Brain microvascular endothelial cell (primary cell): ENCODE measurements around the gene ABCG1.

Experiments used
- DNase-seq: peaks from one replicate; pipeline ENCODE4 v3.0.0-alpha.2; 2020
- H3K27ac ChIP-seq: fragments of 250-450 bp; sonication (Bioruptor Pico); 2 replicates; pipeline ENCODE4 v1.5.1; 2020; ENCODE audit warnings: mild to moderate bottlenecking, moderate library complexity
- H3K27me3 ChIP-seq: fragments of 250-450 bp; sonication (Bioruptor Pico); replicated peaks from 2 replicates; pipeline ENCODE4 v1.5.1; 2020; ENCODE audit warnings: mild to moderate bottlenecking
- H3K36me3 ChIP-seq: fragments of 250-450 bp; sonication (Bioruptor Pico); replicated peaks from 2 replicates; pipeline ENCODE4 v1.5.1; 2020; ENCODE audit warnings: mild to moderate bottlenecking
- H3K4me3 ChIP-seq: 2 replicates; pipeline ENCODE4 v1.5.1; 2011; ENCODE audit warnings: low read depth, mild to moderate bottlenecking, control low read depth, low read length, moderate library complexity
- in situ Hi-C: cut with HindIII; loops from 2 replicates; pipeline ENCODE4 v1.10.0; 2017; ENCODE audit warnings: low sequenced_read_pairs, low pct_ligation_motif_present
- TF ChIP-seq, protein P1 (sequence below): IDR thresholded peaks from 2 replicates; pipeline ENCODE4 v1.5.1; 2011; ENCODE audit warnings: low read depth, mild to moderate bottlenecking, moderate library complexity, low read length, control low read depth, inconsistent platforms; ENCODE audit errors: missing control alignments

Gene ABCG1

DNA sequence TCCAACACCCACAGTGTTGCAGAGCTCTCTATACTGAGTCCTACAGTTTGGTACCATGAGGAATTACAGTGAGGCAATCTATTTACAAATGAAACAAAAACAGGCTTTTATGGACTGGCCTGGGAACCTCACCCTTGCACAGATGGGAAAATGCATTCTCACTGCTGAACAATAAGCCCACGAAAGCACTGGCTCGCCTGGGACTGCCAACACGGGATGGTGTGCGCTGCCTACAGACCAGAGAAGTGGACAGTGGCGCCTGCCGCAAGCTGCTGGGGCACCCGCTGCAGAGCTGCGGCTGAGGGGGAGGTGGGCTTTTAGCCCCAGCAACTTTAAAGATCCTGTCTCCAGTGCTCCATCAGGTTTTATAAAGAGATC is 28.5 kb upstream of the ABCG1 start:
- Histone ChIP-seq H3K27me3 (no peaks in the 10 kb centered on the region), H3K27ac (no peak overlapping the region), H3K36me3 (no peaks in the 10 kb centered on the region), H3K4me3 (no peak overlapping the region)
- in situ Hi-C loops: no loop called here
- TF ChIP-seq, protein P1, sequence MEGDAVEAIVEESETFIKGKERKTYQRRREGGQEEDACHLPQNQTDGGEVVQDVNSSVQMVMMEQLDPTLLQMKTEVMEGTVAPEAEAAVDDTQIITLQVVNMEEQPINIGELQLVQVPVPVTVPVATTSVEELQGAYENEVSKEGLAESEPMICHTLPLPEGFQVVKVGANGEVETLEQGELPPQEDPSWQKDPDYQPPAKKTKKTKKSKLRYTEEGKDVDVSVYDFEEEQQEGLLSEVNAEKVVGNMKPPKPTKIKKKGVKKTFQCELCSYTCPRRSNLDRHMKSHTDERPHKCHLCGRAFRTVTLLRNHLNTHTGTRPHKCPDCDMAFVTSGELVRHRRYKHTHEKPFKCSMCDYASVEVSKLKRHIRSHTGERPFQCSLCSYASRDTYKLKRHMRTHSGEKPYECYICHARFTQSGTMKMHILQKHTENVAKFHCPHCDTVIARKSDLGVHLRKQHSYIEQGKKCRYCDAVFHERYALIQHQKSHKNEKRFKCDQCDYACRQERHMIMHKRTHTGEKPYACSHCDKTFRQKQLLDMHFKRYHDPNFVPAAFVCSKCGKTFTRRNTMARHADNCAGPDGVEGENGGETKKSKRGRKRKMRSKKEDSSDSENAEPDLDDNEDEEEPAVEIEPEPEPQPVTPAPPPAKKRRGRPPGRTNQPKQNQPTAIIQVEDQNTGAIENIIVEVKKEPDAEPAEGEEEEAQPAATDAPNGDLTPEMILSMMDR: no peak
- no peak for DNase-seq

DNA sequence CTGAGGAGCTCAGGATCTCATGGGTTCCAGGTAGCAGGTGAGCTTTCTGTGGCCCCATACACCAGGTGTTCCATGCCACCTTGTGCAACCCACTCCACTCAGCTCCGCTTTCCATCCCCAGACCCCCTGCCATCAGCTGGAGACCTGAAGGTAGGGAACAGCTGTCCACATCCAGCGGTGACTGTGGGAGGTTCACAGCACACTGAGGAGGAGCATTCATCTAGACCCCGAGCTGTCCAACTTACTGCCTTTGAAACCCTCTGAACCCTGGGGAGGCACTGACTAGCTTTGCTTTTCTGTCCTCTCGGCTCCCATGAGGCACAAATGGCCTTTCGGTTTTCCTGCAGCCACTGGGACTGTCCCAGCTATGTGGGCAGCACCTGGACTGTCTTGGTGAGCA is 27.9 kb upstream of the ABCG1 start:
- no peak for DNase-seq
- Histone ChIP-seq H3K4me3 (no peak overlapping the region), H3K27ac (no peak overlapping the region), H3K27me3 (no peaks in the 10 kb centered on the region), H3K36me3 (no peaks in the 10 kb centered on the region)
- in situ Hi-C loops: no loop called here
- TF ChIP-seq, protein P1: no peak

DNA sequence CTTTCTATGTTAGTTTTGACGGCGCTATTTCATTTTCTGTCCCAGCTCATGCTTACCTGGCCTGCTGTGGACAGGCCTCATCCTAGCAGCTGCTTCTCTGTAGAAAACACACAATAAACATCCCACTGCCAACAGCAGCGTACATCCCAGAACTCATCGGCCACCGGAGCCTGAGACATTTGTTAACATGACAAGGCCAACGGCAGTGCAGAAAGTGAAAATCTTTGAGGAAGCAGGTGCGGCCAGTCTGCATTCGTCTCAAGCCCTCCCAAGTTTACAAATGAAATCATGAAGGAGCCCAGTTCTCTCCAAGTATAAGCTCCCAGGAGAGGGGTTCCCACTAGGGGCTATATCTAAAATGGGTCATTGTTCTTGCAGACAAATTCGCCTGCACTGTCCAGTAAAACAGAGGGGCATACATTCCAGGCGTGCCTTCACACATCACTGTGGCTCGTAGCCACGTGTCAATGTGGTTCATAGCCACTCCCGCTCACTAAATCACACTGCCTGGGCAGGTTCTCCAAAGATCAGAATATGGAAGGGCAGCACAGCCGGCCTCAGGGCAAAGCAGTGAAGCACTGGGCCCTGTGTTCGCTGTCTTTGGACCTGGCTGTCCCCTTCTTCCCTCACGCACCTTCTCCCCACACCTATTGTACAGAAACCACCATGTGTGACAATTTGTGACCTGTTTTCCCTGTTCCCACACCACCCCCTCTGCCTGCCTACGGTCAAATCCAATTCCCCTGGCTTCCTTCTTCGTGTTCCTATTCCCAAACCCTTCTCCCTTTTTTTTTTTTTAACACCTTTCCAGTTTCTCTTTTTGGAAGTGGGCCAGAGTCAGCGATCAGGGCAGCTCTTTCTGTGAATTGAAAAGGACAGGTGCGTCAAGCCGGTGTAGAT is 27.0 kb upstream of the ABCG1 start:
- in situ Hi-C loops: no loop called here
- TF ChIP-seq, protein P1: no peak
- Histone ChIP-seq H3K27ac (no peak overlapping the region), H3K4me3 (no peak overlapping the region), H3K36me3 (no peaks in the 10 kb centered on the region), H3K27me3 (no peaks in the 10 kb centered on the region)
- no peak for DNase-seq

DNA sequence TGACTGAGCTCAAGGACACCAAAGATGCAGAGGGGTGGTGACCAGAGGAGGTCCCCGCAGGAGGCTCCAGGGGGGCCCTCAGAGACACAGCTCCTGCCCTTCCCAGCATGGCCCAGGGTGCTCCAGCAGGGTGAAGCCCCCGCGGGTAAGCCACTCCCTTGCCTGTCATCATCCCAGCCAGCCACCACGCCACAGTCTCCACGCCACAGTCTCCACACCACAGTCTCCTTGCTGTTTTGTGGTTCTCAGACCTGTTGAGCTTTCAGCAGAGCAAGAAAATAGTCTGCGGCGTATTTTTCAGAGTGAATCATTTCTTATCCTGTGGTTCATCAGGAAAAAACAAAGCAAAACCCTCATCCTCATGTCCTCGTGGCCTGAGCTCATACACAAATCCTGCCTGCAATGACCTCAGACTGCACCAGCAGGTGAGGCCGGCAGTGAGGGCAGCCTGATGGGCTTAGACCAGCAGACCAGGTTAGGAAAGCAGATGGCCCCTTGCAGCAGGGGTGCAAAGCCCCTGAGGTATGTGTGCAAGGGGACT is 25.7 kb upstream of the ABCG1 start:
- no peak overlapping the region for H3K27ac ChIP-seq
- in situ Hi-C loops: no loop called here
- peak; percentile 37 for DNase-seq

DNA sequence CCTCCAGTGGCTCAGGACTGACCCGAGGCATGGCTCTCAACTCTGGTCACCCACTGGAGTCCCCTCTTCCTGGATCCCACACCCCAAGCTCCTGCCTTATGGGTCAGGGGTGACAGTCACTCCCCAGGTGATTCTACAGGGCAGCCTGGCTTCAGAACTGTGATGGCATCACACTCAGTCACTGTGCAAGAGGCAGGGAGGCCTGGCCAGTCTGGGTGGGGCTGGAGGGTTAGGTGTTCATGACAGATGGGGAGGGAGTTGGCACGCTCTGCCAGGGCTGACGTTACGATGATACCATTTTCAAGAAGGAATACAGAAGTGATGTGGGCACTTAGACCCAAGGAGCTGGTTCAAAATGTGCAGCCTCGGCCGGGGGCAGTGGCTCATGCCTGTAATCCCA is 25.2 kb upstream of the ABCG1 start:
- in situ Hi-C loops: no loop called here
- TF ChIP-seq, protein P1: no peak
- Histone ChIP-seq H3K36me3 (no peaks in the 10 kb centered on the region), H3K4me3 (no peak overlapping the region), H3K27me3 (no peaks in the 10 kb centered on the region), H3K27ac (no peak overlapping the region)
- no peak for DNase-seq

More for the DNA sequence above, 25.7 kb upstream of the ABCG1 start:
- Histone ChIP-seq H3K4me3 (no peak overlapping the region), H3K36me3 (no peaks in the 10 kb centered on the region), H3K27me3 (no peaks in the 10 kb centered on the region)
- TF ChIP-seq, protein P1: no peak
